Glutamatergic neuron (in vitro differentiated cells): ENCODE data around the gene LIN9. TPM values are rescaled to one million over a fixed set of nuclear protein-coding genes. Genes with fewer than 3 reads are reported as not detected.

Experiments
- DNase-seq: peaks from one replicate; pipeline ENCODE4 v3.0.0; 2022
- H3K27ac Mint-ChIP-seq: one replicate; pipeline ENCODE4 v1.8.0; 2020; ENCODE audit warnings: mild to moderate bottlenecking, mixed read lengths, inconsistent platforms; ENCODE audit not compliant: unreplicated experiment
- H3K27me3 Mint-ChIP-seq: one replicate; pipeline ENCODE4 v1.8.0; 2020; ENCODE audit warnings: mild to moderate bottlenecking, moderate library complexity, mixed read lengths, inconsistent platforms; ENCODE audit not compliant: unreplicated experiment
- H3K36me3 Mint-ChIP-seq: one replicate; pipeline ENCODE4 v1.8.0; 2020; ENCODE audit warnings: mild to moderate bottlenecking, mixed read lengths, inconsistent platforms; ENCODE audit not compliant: unreplicated experiment
- H3K4me1 Mint-ChIP-seq: one replicate; pipeline ENCODE4 v1.8.0; 2020; ENCODE audit warnings: mild to moderate bottlenecking, low read depth, mixed read lengths, inconsistent platforms; ENCODE audit not compliant: unreplicated experiment
- H3K4me3 Mint-ChIP-seq: one replicate; pipeline ENCODE4 v1.8.0; 2020; ENCODE audit warnings: mild to moderate bottlenecking, mixed read lengths, inconsistent platforms; ENCODE audit not compliant: unreplicated experiment
- H3K9me3 Mint-ChIP-seq: one replicate; pipeline ENCODE4 v1.8.0; 2020; ENCODE audit warnings: mild to moderate bottlenecking, moderate library complexity, mixed read lengths, inconsistent platforms; ENCODE audit not compliant: unreplicated experiment
- total RNA-seq: library from RNA; stranded (reverse); fragmentation: NEBNext Ultra II Directional; extraction: Animal tissue kit (Norgen Biotek cat#: 25700); gene quantifications from one replicate; pipeline ENCODE4 v1.2.1, GENCODE V29; 2021; ENCODE audit not compliant: unreplicated experiment
- TF ChIP-seq, protein P1 (sequence below): fragments of 200-600 bp; sonication (generic); IDR thresholded peaks from one replicate; pipeline ENCODE4 v1.5.0; 2021; ENCODE audit not compliant: partially characterized antibody, unreplicated experiment

The LIN9 gene
- total RNA-seq, 1 donor from 2014 or later: 7.1 TPM

GRCh38 chr1:226296911-226297310, 12.1 kb downstream of the LIN9 start:
- TF ChIP-seq, protein P1, sequence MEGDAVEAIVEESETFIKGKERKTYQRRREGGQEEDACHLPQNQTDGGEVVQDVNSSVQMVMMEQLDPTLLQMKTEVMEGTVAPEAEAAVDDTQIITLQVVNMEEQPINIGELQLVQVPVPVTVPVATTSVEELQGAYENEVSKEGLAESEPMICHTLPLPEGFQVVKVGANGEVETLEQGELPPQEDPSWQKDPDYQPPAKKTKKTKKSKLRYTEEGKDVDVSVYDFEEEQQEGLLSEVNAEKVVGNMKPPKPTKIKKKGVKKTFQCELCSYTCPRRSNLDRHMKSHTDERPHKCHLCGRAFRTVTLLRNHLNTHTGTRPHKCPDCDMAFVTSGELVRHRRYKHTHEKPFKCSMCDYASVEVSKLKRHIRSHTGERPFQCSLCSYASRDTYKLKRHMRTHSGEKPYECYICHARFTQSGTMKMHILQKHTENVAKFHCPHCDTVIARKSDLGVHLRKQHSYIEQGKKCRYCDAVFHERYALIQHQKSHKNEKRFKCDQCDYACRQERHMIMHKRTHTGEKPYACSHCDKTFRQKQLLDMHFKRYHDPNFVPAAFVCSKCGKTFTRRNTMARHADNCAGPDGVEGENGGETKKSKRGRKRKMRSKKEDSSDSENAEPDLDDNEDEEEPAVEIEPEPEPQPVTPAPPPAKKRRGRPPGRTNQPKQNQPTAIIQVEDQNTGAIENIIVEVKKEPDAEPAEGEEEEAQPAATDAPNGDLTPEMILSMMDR: no peak
- Mint-ChIP-seq H3K4me1 (no peaks in the 10 kb centered on the region), H3K27me3 (no peaks in the 10 kb centered on the region), H3K36me3 (no peaks in the 10 kb centered on the region), H3K27ac (no peak overlapping the region), H3K4me3 (no peak overlapping the region), H3K9me3 (no peaks in the 10 kb centered on the region)
- DNase-seq: no peak

DNA sequence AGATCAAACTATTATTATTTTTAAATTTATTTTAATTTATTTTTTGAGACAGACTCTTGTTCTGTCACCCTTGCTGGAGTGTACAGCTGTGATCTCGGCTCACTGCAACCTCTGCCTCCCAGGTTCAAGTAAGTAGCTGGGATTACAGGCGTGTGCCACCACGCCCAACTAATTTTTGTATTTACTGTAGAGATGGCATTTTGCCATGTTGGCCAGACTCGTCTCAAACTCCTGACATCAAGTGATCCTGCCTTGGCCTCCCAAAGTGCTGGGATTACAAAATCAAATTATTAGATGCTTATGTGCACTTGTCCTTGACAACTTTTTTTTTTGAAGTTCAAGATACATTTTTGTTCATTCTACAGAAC, 15.4 kb downstream of the LIN9 start:
- Mint-ChIP-seq H3K27me3 (no peaks in the 10 kb centered on the region), H3K36me3 (no peaks in the 10 kb centered on the region), H3K9me3 (no peaks in the 10 kb centered on the region), H3K27ac (no peak overlapping the region), H3K4me3 (no peak overlapping the region), H3K4me1 (no peaks in the 10 kb centered on the region)
- TF ChIP-seq, protein P1: no peak
- no peak for DNase-seq

GRCh38 chr1:226292874-226293552, 16.0 kb downstream of the LIN9 start:
- H3K4me1 Mint-ChIP-seq: no peaks in the 10 kb centered on the region
- H3K36me3 Mint-ChIP-seq: no peaks in the 10 kb centered on the region
- DNase-seq: no peak
- no peak overlapping the region for H3K27ac Mint-ChIP-seq
- H3K4me3 Mint-ChIP-seq: no peak overlapping the region
- TF ChIP-seq, protein P1: no peak
- no peaks in the 10 kb centered on the region for H3K9me3 Mint-ChIP-seq
- peaks cover 2% of the 10 kb centered on the region for H3K27me3 Mint-ChIP-seq

- Mint-ChIP-seq H3K4me1 (no peaks in the 10 kb centered on the region), H3K4me3 (no peak overlapping the region), H3K27me3 (peaks cover 2% of the 10 kb centered on the region), H3K27ac (no peak overlapping the region), H3K9me3 (peaks cover 3% of the 10 kb centered on the region), H3K36me3 (no peaks in the 10 kb centered on the region)
- TF ChIP-seq, protein P1: no peak
- no peak for DNase-seq
Measured at GRCh38 chr1:226287587-226287986, 21.4 kb downstream of the LIN9 start.

- Mint-ChIP-seq H3K27me3 (no peaks in the 10 kb centered on the region), H3K4me1 (no peaks in the 10 kb centered on the region), H3K9me3 (peaks cover 3% of the 10 kb centered on the region), H3K36me3 (no peaks in the 10 kb centered on the region), H3K27ac (no peak overlapping the region), H3K4me3 (no peak overlapping the region)
- TF ChIP-seq, protein P1: no peak
- DNase-seq: no peak
Measured at GRCh38 chr1:226281058-226281457, 27.9 kb downstream of the LIN9 start.
